Smooth muscle cell (in vitro differentiated cells): ENCODE results near the gene SALL3. TPM values are rescaled to one million over a fixed set of nuclear protein-coding genes. Genes with fewer than 3 reads are reported as not detected.
"Not testable (repeated sequence)": the region's sequence is repeated elsewhere in the genome, so short reads cannot be mapped to it uniquely, and the experiment has no call there.

Source experiments
- DNase-seq: peaks from one replicate; lab custom pipeline; 2025; ENCODE audit not compliant: unreplicated experiment; lab: John Stamatoyannopoulos, UW
- H2AFZ ChIP-seq: fragments of 200-600 bp; sonication (generic); 2 replicates; pipeline ENCODE4 v1.6.0; 2016; ENCODE audit warnings: antibody characterized with exemption, low read depth, mild to moderate bottlenecking
- H3F3A ChIP-seq: fragments of 200-600 bp; sonication (generic); 2 replicates; pipeline ENCODE4 v1.6.0; 2017; ENCODE audit warnings: antibody characterized with exemption, low read depth
- H3K27ac ChIP-seq: fragments of 200-600 bp; sonication (generic); 2 replicates; pipeline ENCODE4 v1.5.1; 2016; ENCODE audit warnings: low read depth, mild to moderate bottlenecking
- H3K27me3 ChIP-seq: fragments of 200-600 bp; sonication (generic); 2 replicates; pipeline ENCODE4 v1.6.1; 2016; ENCODE audit warnings: low read depth, mild to moderate bottlenecking
- H3K36me3 ChIP-seq: fragments of 200-600 bp; sonication (generic); 2 replicates; pipeline ENCODE4 v1.5.1; 2016; ENCODE audit warnings: low read depth
- H3K4me1 ChIP-seq: fragments of 200-600 bp; sonication (generic); 2 replicates; pipeline ENCODE4 v1.5.1; 2016; ENCODE audit warnings: low read depth
- H3K4me2 ChIP-seq: fragments of 200-600 bp; sonication (generic); 2 replicates; pipeline ENCODE4 v1.6.0; 2016; ENCODE audit warnings: mild to moderate bottlenecking
- H3K4me3 ChIP-seq: fragments of 200-600 bp; sonication (generic); 2 replicates; pipeline ENCODE4 v1.5.1; 2016; ENCODE audit warnings: mild to moderate bottlenecking
- H3K79me2 ChIP-seq: fragments of 200-600 bp; sonication (generic); 2 replicates; pipeline ENCODE4 v1.6.0; 2016; ENCODE audit warnings: low read depth, mild to moderate bottlenecking
- H3K9ac ChIP-seq: fragments of 200-600 bp; sonication (generic); 2 replicates; pipeline ENCODE4 v1.6.0; 2016; ENCODE audit warnings: low read depth
- H3K9me3 ChIP-seq: fragments of 200-600 bp; sonication (generic); replicated peaks from 2 replicates; pipeline ENCODE4 v1.5.1; 2016; ENCODE audit warnings: low read depth
- H4K20me1 ChIP-seq: fragments of 200-600 bp; sonication (generic); 2 replicates; pipeline ENCODE4 v1.6.0; 2016; ENCODE audit warnings: low read depth
- CTCF ChIP-seq: fragments of 200-600 bp; sonication (generic); IDR thresholded peaks from 2 replicates; pipeline ENCODE4 v1.5.1; 2017; ENCODE audit warnings: borderline replicate concordance, mild to moderate bottlenecking, antibody characterized with exemption; ENCODE audit not compliant: insufficient read depth, poor library complexity, severe bottlenecking
- WGBS: methylation state at CpG from one replicate; pipeline ENCODE4 v1.1.7; 2016; ENCODE audit warnings: low lambda C conversion rate; 5-methylcytosine and 5-hydroxymethylcytosine counted together
- polyA plus RNA-seq: library from polyadenylated mRNA; unstranded; fragments of >200 nt; fragmentation: Nextera tagmentation; extraction: Ambion mirVana; gene quantifications from 2 replicates; pipeline ENCODE4 v1.2.1, GENCODE V29; 2016
- total RNA-seq: library from RNA; depleted of rRNA; stranded (reverse); fragments of >200 nt; gene quantifications from 2 replicates; pipeline ENCODE4 v1.2.3, GENCODE V29; 2014

Gene SALL3
- total and polyA plus RNA-seq, 2 experiments from 2014 or later, result 0.81 to 1.00 TPM

GRCh38 chr18:78955051-78955450 lies 24.6 kb upstream of the SALL3 start:
- Histone ChIP-seq H3K79me2 (no peaks in the 10 kb centered on the region), H3K4me3 (no peak overlapping the region), H3K27ac (no peak overlapping the region), H3K4me1 (no peaks in the 10 kb centered on the region), H3K9ac (no peak overlapping the region), H3K27me3 (no peaks in the 10 kb centered on the region), H4K20me1 (no peaks in the 10 kb centered on the region), H2AFZ (no peak overlapping the region), H3K9me3 (no peaks in the 10 kb centered on the region), H3F3A (no peaks in the 10 kb centered on the region), H3K36me3 (no peaks in the 10 kb centered on the region), H3K4me2 (no peak overlapping the region)
- no peak for TF ChIP-seq CTCF
- DNase-seq, result no peak
- 89% methylated on average over 17 of the region's 17 CpGs for WGBS

- H3K79me2 ChIP-seq, result no peaks in the 10 kb centered on the region
- H3K4me3 ChIP-seq, result no peak overlapping the region
- DNase-seq, result no peak
- no peak overlapping the region for H3K9ac ChIP-seq
- no peaks in the 10 kb centered on the region for H3K36me3 ChIP-seq
- no peaks in the 10 kb centered on the region for H3F3A ChIP-seq
- H2AFZ ChIP-seq, result no peak overlapping the region
- H3K4me1 ChIP-seq, result no peaks in the 10 kb centered on the region
- TF ChIP-seq CTCF, result no peak
- no peaks in the 10 kb centered on the region for H3K27me3 ChIP-seq
- H3K4me2 ChIP-seq, result no peak overlapping the region
- no peaks in the 10 kb centered on the region for H3K9me3 ChIP-seq
- no peak overlapping the region for H3K27ac ChIP-seq
- no peaks in the 10 kb centered on the region for H4K20me1 ChIP-seq
- WGBS, result over 99% methylated on average over 6 of the region's 14 CpGs
Observed at GRCh38 chr18:78957140-78957539, 22.5 kb upstream of the SALL3 start.

- Histone ChIP-seq H3K36me3 (no peaks in the 10 kb centered on the region), H3K79me2 (no peaks in the 10 kb centered on the region), H3K4me1 (no peaks in the 10 kb centered on the region), H2AFZ (no peak overlapping the region), H4K20me1 (no peaks in the 10 kb centered on the region), H3K9ac (no peak overlapping the region), H3F3A (no peaks in the 10 kb centered on the region), H3K4me2 (no peak overlapping the region), H3K27ac (no peak overlapping the region), H3K9me3 (no peaks in the 10 kb centered on the region), H3K4me3 (no peak overlapping the region), H3K27me3 (no peaks in the 10 kb centered on the region)
- no peak for TF ChIP-seq CTCF
- no peak for DNase-seq
- 85% methylated on average over 6 of the region's 6 CpGs for WGBS
Observed at GRCh38 chr18:78960709-78961108, 18.9 kb upstream of the SALL3 start.

- no peaks in the 10 kb centered on the region for H3K27me3 ChIP-seq
- H2AFZ ChIP-seq, result no peak overlapping the region
- no peak overlapping the region for H3K4me2 ChIP-seq
- H3K79me2 ChIP-seq, result no peaks in the 10 kb centered on the region
- H3K9ac ChIP-seq, result no peak overlapping the region
- 88% methylated on average over 6 of the region's 7 CpGs for WGBS
- no peak overlapping the region for H3K27ac ChIP-seq
- no peaks in the 10 kb centered on the region for H3K4me1 ChIP-seq
- no peak for DNase-seq
- H3F3A ChIP-seq, result no peaks in the 10 kb centered on the region
- no peaks in the 10 kb centered on the region for H4K20me1 ChIP-seq
- H3K4me3 ChIP-seq, result no peak overlapping the region
- no peaks in the 10 kb centered on the region for H3K36me3 ChIP-seq
- TF ChIP-seq CTCF, result no peak
- no peaks in the 10 kb centered on the region for H3K9me3 ChIP-seq
Observed at GRCh38 chr18:78962098-78962497, 17.5 kb upstream of the SALL3 start.

- H3K9me3 ChIP-seq, H3K4me1 ChIP-seq, H4K20me1 ChIP-seq, H2AFZ ChIP-seq, DNase-seq, H3K79me2 ChIP-seq, H3K9ac ChIP-seq, H3K4me3 ChIP-seq, H3F3A ChIP-seq, H3K36me3 ChIP-seq, H3K4me2 ChIP-seq, H3K27ac ChIP-seq: not testable (repeated sequence)
- 100% methylated on average over 3 of the region's 24 CpGs for WGBS
- peaks cover 14% of the 10 kb centered on the region for H3K27me3 ChIP-seq
Observed at GRCh38 chr18:78964727-78965126, 14.9 kb upstream of the SALL3 start.
